ENCODE data around the gene PRAMEF1.

The PRAMEF1 gene

DNA sequence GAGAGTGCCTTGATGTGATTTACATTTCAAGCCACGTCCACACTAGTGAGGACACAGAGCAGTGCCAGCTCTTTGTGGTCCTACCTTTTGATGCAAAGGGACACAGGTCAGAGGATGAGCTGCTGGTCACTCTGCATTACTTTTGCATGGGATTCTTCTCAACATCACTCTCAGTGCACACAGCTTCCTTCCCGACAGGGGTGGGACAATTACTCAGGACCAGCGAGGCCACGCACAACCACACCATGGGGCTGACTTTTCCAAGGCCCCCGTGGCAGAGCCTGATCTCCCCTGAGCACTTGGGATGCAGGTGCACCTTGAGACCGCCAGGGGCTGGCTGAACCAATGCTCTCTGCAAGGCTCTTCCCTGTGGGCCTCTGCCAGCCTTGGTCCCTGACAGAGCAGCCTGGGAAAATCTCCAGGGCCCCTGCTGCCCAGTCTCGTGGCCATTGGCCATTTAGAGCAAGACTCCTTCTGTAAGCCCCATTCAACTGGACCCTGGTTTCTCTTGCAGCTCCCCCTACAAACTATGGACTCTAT is 30.9 kb upstream of the PRAMEF1 start:
- Histone ChIP-seq H3K36me3 (replicated peaks; ENCODE audit: insufficient read depth, low read length) (no peaks in the 10 kb centered on the region), H3K9me3 (replicated peaks; ENCODE audit: insufficient read depth, low read length) (no peaks in the 10 kb centered on the region), H3K4me3 (ENCODE audit: low read length) (no peak overlapping the region), H2AFZ (ENCODE audit: low read length) (no peak overlapping the region), H3K4me1 (ENCODE audit: low read length) (no peaks in the 10 kb centered on the region), H3F3A (ENCODE audit: insufficient read depth, low read length) (no peaks in the 10 kb centered on the region), H3K27me3 (replicated peaks; ENCODE audit: insufficient read depth, low read length) (peaks cover 60% of the 10 kb centered on the region), H3K4me2 (ENCODE audit: low read depth, low read length) (no peak overlapping the region), H3K27ac (ENCODE audit: low read length) (no peak overlapping the region), H3K9me2 (replicated peaks; ENCODE audit: insufficient read depth, low read length) (no peaks in the 10 kb centered on the region), H3K79me2 (ENCODE audit: low read length) (no peaks in the 10 kb centered on the region), H4K20me1 (ENCODE audit: insufficient read depth, low read length) (no peaks in the 10 kb centered on the region), H3K9ac (ENCODE audit: low read length) (no peak overlapping the region)
- DNase-seq, result no peak
- TF ChIP-seq, protein P1, sequence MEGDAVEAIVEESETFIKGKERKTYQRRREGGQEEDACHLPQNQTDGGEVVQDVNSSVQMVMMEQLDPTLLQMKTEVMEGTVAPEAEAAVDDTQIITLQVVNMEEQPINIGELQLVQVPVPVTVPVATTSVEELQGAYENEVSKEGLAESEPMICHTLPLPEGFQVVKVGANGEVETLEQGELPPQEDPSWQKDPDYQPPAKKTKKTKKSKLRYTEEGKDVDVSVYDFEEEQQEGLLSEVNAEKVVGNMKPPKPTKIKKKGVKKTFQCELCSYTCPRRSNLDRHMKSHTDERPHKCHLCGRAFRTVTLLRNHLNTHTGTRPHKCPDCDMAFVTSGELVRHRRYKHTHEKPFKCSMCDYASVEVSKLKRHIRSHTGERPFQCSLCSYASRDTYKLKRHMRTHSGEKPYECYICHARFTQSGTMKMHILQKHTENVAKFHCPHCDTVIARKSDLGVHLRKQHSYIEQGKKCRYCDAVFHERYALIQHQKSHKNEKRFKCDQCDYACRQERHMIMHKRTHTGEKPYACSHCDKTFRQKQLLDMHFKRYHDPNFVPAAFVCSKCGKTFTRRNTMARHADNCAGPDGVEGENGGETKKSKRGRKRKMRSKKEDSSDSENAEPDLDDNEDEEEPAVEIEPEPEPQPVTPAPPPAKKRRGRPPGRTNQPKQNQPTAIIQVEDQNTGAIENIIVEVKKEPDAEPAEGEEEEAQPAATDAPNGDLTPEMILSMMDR (IDR thresholded peaks at IDR 0.05; ENCODE audit: low read length), result peak; percentile 28
- TF ChIP-seq EZH2phosphoT487 (IDR thresholded peaks at IDR 0.05; ENCODE audit: low read length), result no peak
- TF ChIP-seq EZH2 (optimal IDR thresholded peaks at IDR 0.05; ENCODE audit: low read depth, low read length), result no peak

DNA sequence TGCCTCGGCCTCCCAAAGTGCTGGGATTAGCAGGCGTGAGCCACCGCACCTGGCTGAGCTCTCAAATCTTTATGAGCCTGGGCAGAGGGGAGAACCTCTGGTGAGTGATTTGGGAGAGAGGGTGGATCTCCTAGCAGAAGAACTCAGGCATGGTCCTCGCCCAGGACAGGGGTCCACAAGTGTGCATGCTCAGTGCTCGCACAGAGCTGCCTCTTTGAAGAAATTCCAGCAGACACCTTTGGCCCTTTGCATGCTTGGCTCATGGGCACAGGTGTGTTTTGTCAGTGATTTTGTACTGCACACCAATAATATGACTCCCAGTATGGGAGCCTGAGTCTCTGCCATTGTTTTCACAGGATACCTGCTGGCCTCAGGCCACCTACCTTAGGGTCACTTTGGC is 29.4 kb upstream of the PRAMEF1 start:
- no peak overlapping the region for H3K9ac ChIP-seq (ENCODE audit: low read length)
- no peaks in the 10 kb centered on the region for H3K36me3 ChIP-seq (replicated peaks; ENCODE audit: insufficient read depth, low read length)
- peaks cover 54% of the 10 kb centered on the region for H3K27me3 ChIP-seq (replicated peaks; ENCODE audit: insufficient read depth, low read length)
- H3K9me3 ChIP-seq (replicated peaks; ENCODE audit: insufficient read depth, low read length), result no peaks in the 10 kb centered on the region
- H3K79me2 ChIP-seq (ENCODE audit: low read length), result no peaks in the 10 kb centered on the region
- no peak overlapping the region for H2AFZ ChIP-seq (ENCODE audit: low read length)
- H3K4me3 ChIP-seq (ENCODE audit: low read length), result no peak overlapping the region
- no peak for TF ChIP-seq EZH2phosphoT487 (IDR thresholded peaks at IDR 0.05; ENCODE audit: low read length)
- H3K27ac ChIP-seq (ENCODE audit: low read length), result no peak overlapping the region
- no peaks in the 10 kb centered on the region for H3K4me1 ChIP-seq (ENCODE audit: low read length)
- no peak overlapping the region for H3K4me2 ChIP-seq (ENCODE audit: low read depth, low read length)
- no peaks in the 10 kb centered on the region for H3F3A ChIP-seq (ENCODE audit: insufficient read depth, low read length)
- H4K20me1 ChIP-seq (ENCODE audit: insufficient read depth, low read length), result no peaks in the 10 kb centered on the region
- no peaks in the 10 kb centered on the region for H3K9me2 ChIP-seq (replicated peaks; ENCODE audit: insufficient read depth, low read length)
- no peak for DNase-seq

DNA sequence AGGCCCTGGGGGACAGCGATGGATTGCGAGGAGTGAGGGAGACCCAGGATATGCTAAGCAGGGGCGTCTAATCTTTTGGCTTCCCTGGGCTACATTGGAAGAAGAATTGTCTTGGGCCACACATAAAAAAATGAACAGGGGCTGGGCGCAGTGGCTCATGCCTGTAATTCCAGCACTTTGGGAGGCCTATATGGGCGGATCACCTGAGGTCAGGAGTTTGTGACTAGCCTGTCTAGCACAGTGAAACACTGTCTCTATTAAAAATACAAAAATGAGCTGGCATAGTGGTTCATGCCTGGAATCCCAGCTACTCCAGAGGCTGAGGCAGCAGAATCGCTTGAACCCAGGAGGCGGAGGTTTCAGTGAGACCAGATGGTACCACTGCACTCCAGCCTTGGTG is 28.4 kb upstream of the PRAMEF1 start:
- Histone ChIP-seq H3F3A (ENCODE audit: insufficient read depth, low read length) (no peaks in the 10 kb centered on the region), H3K9me3 (replicated peaks; ENCODE audit: insufficient read depth, low read length) (no peaks in the 10 kb centered on the region), H3K79me2 (ENCODE audit: low read length) (no peaks in the 10 kb centered on the region), H3K4me2 (ENCODE audit: low read depth, low read length) (no peak overlapping the region), H3K9ac (ENCODE audit: low read length) (no peak overlapping the region), H3K9me2 (replicated peaks; ENCODE audit: insufficient read depth, low read length) (no peaks in the 10 kb centered on the region), H3K27me3 (replicated peaks; ENCODE audit: insufficient read depth, low read length) (peaks cover 49% of the 10 kb centered on the region), H3K36me3 (replicated peaks; ENCODE audit: insufficient read depth, low read length) (no peaks in the 10 kb centered on the region), H3K4me3 (ENCODE audit: low read length) (no peak overlapping the region), H3K27ac (ENCODE audit: low read length) (no peak overlapping the region), H4K20me1 (ENCODE audit: insufficient read depth, low read length) (no peaks in the 10 kb centered on the region), H3K4me1 (ENCODE audit: low read length) (no peaks in the 10 kb centered on the region), H2AFZ (ENCODE audit: low read length) (no peak overlapping the region)
- DNase-seq, result no peak
- TF ChIP-seq, protein P1 (IDR thresholded peaks at IDR 0.05; ENCODE audit: low read length), result no peak
- TF ChIP-seq EZH2 (optimal IDR thresholded peaks at IDR 0.05; ENCODE audit: low read depth, low read length) (no peak), EZH2phosphoT487 (IDR thresholded peaks at IDR 0.05; ENCODE audit: low read length) (no peak)

DNA sequence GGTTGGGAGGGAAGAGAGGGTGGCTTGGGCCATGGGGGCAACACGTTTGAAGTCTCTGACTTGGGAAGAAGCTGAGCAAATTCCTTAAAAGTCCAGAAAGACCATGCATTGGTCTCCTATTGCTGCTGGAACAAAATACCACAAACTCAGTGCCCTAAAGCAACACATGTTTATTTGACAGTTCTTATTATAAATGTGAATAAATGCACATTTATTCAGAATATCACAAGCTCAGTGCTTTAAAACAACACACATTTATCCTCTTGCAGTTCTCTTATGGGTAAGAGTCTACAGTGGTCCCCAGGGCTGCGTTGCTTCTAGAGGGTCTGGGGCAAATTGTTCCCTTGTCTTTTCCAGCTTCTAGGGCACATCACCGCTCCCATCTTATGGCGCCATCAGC is 27.7 kb upstream of the PRAMEF1 start:
- H4K20me1 ChIP-seq (ENCODE audit: insufficient read depth, low read length), result no peaks in the 10 kb centered on the region
- TF ChIP-seq EZH2phosphoT487 (IDR thresholded peaks at IDR 0.05; ENCODE audit: low read length) (no peak), EZH2 (optimal IDR thresholded peaks at IDR 0.05; ENCODE audit: low read depth, low read length) (no peak)
- TF ChIP-seq, protein P1 (IDR thresholded peaks at IDR 0.05; ENCODE audit: low read length), result no peak
- no peak overlapping the region for H3K4me3 ChIP-seq (ENCODE audit: low read length)

More for the DNA sequence above, 27.7 kb upstream of the PRAMEF1 start:
- H2AFZ ChIP-seq (ENCODE audit: low read length), result no peak overlapping the region
- H3K79me2 ChIP-seq (ENCODE audit: low read length), result no peaks in the 10 kb centered on the region
- H3F3A ChIP-seq (ENCODE audit: insufficient read depth, low read length), result no peaks in the 10 kb centered on the region
- no peaks in the 10 kb centered on the region for H3K4me1 ChIP-seq (ENCODE audit: low read length)
- DNase-seq, result no peak
- H3K36me3 ChIP-seq (replicated peaks; ENCODE audit: insufficient read depth, low read length), result no peaks in the 10 kb centered on the region
- H3K27me3 ChIP-seq (replicated peaks; ENCODE audit: insufficient read depth, low read length), result peaks cover 41% of the 10 kb centered on the region
- H3K27ac ChIP-seq (ENCODE audit: low read length), result no peak overlapping the region
- no peak overlapping the region for H3K4me2 ChIP-seq (ENCODE audit: low read depth, low read length)
- no peak overlapping the region for H3K9ac ChIP-seq (ENCODE audit: low read length)
- H3K9me2 ChIP-seq (replicated peaks; ENCODE audit: insufficient read depth, low read length), result no peaks in the 10 kb centered on the region
- no peaks in the 10 kb centered on the region for H3K9me3 ChIP-seq (replicated peaks; ENCODE audit: insufficient read depth, low read length)

Data from MM.1S (cell line).